ENCODE data around the gene NUBPL. TPM values are rescaled to one million over a fixed set of nuclear protein-coding genes. Genes with fewer than 3 reads are reported as not detected.

Gene NUBPL
- total RNA-seq, 1 donor from 2014 or later = 19.5 TPM

- Mint-ChIP-seq H3K9me3 (ENCODE audit: low read depth) (no peaks in the 10 kb centered on the region), H3K27me3 (peaks cover 3% of the 10 kb centered on the region), H3K4me1 (ENCODE audit: low read depth) (no peaks in the 10 kb centered on the region), H3K27ac (no peak overlapping the region), H3K36me3 (ENCODE audit: insufficient read depth) (no peaks in the 10 kb centered on the region), H3K4me3 (ENCODE audit: low read depth) (no peak overlapping the region)
- DNase-seq (ENCODE audit: low spot score, unreplicated experiment) = no peak
- TF ChIP-seq, protein P1, sequence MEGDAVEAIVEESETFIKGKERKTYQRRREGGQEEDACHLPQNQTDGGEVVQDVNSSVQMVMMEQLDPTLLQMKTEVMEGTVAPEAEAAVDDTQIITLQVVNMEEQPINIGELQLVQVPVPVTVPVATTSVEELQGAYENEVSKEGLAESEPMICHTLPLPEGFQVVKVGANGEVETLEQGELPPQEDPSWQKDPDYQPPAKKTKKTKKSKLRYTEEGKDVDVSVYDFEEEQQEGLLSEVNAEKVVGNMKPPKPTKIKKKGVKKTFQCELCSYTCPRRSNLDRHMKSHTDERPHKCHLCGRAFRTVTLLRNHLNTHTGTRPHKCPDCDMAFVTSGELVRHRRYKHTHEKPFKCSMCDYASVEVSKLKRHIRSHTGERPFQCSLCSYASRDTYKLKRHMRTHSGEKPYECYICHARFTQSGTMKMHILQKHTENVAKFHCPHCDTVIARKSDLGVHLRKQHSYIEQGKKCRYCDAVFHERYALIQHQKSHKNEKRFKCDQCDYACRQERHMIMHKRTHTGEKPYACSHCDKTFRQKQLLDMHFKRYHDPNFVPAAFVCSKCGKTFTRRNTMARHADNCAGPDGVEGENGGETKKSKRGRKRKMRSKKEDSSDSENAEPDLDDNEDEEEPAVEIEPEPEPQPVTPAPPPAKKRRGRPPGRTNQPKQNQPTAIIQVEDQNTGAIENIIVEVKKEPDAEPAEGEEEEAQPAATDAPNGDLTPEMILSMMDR (IDR thresholded peaks at IDR 0.05; ENCODE audit: unreplicated experiment) = no peak
Observed at GRCh38 chr14:31536201-31536960, 24.8 kb upstream of the NUBPL start.

DNA sequence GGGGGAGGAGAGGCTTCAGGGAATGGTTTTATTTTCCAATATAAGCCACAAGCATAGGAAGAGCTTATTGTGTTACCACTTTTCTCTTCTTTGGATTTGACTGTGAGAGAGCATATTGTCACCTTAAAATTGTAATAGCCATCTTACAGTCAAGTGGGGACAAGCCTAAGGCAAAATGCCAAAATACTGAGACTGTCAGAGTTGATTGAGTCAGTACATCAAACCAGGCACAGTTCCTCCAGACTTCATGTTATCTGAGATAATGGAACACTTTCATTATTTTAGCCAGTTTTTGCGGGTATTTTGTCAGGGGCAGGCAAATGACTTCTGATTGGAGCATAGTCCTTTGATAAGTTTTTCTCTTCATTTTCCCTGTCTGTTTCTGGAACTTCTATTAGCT, 19.5 kb upstream of the NUBPL start:
- TF ChIP-seq, protein P1 (IDR thresholded peaks at IDR 0.05; ENCODE audit: unreplicated experiment) = no peak
- Mint-ChIP-seq H3K9me3 (ENCODE audit: low read depth) (no peaks in the 10 kb centered on the region), H3K4me1 (ENCODE audit: low read depth) (no peaks in the 10 kb centered on the region), H3K27ac (no peak overlapping the region), H3K27me3 (peaks cover 3% of the 10 kb centered on the region), H3K4me3 (ENCODE audit: low read depth) (no peak overlapping the region), H3K36me3 (ENCODE audit: insufficient read depth) (no peaks in the 10 kb centered on the region)
- no peak for DNase-seq (ENCODE audit: low spot score, unreplicated experiment)

DNA sequence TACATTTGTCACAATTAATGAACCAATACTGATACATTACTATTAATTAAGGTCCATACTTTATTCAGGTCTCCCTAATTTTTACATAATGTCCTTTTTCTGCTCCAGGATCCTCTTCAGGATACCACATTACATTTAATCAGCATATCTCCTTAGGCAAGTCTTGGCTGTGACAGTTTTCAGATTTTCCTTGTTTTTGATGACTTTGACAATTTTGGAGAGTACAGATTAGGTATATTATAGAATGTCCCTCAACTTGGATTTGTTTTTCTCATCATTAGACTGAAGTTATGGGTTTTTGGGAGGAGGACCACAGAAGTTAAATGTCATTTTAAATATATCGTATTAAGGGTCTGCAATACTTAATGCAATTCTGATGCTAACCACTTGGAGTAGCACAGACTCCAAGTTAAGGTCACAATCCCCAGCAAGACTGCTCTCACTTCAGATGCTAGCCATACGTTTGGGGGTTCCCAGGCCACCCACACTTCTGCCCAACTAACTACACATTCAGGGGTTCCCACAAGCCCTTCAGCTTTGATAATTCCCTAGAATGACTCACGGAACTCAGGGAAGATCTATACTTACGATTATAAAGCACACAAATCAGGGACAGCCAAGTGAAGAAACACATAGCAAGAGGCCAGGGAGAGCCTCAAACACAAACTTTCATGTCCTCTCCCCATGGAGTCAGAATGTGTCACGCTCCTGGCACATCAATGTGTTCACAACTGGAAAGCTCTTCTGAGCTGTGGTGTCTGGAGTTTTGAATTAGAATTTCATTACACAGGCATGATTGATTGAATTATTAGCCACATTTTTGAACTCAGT, 17.0 kb upstream of the NUBPL start:
- Mint-ChIP-seq H3K36me3 (ENCODE audit: insufficient read depth) (no peaks in the 10 kb centered on the region), H3K4me3 (ENCODE audit: low read depth) (no peak overlapping the region), H3K27ac (no peak overlapping the region), H3K4me1 (ENCODE audit: low read depth) (no peaks in the 10 kb centered on the region), H3K27me3 (peaks cover 3% of the 10 kb centered on the region), H3K9me3 (ENCODE audit: low read depth) (peaks cover 10% of the 10 kb centered on the region)
- DNase-seq (ENCODE audit: low spot score, unreplicated experiment) = no peak
- TF ChIP-seq, protein P1 (IDR thresholded peaks at IDR 0.05; ENCODE audit: unreplicated experiment) = peak; percentile 43

- H3K27me3 Mint-ChIP-seq = peaks cover 3% of the 10 kb centered on the region
- no peaks in the 10 kb centered on the region for H3K36me3 Mint-ChIP-seq (ENCODE audit: insufficient read depth)
- no peak for DNase-seq (ENCODE audit: low spot score, unreplicated experiment)
- H3K9me3 Mint-ChIP-seq (ENCODE audit: low read depth) = peaks cover 11% of the 10 kb centered on the region
- no peak overlapping the region for H3K27ac Mint-ChIP-seq
- H3K4me1 Mint-ChIP-seq (ENCODE audit: low read depth) = no peaks in the 10 kb centered on the region
- TF ChIP-seq, protein P1 (IDR thresholded peaks at IDR 0.05; ENCODE audit: unreplicated experiment) = no peak
- no peak overlapping the region for H3K4me3 Mint-ChIP-seq (ENCODE audit: low read depth)
Observed at GRCh38 chr14:31544816-31545215, 16.4 kb upstream of the NUBPL start.

DNA sequence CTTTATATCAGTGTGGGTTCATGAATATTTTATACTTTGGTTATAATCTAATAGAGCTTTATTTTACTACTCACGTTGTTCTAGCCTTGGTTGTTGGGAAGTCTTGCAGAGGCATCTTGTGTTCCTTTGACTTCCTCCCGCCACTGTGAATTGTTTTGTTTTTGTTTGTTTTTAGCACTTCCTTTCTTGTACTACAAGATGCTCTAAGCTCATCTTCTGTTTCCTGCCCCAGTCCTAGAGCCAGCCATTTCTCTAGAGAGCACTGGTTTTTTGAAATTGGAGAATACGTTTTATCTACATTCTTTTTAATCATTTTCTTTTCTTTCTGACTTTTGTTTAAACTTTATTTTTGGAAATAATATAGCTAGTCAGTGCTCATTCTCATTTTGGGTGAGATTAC, 15.9 kb upstream of the NUBPL start:
- peaks cover 11% of the 10 kb centered on the region for H3K9me3 Mint-ChIP-seq (ENCODE audit: low read depth)
- no peak for DNase-seq (ENCODE audit: low spot score, unreplicated experiment)
- H3K27ac Mint-ChIP-seq = no peak overlapping the region
- H3K27me3 Mint-ChIP-seq = peaks cover 3% of the 10 kb centered on the region
- TF ChIP-seq, protein P1 (IDR thresholded peaks at IDR 0.05; ENCODE audit: unreplicated experiment) = no peak
- H3K4me3 Mint-ChIP-seq (ENCODE audit: low read depth) = no peak overlapping the region
- no peaks in the 10 kb centered on the region for H3K4me1 Mint-ChIP-seq (ENCODE audit: low read depth)
- no peaks in the 10 kb centered on the region for H3K36me3 Mint-ChIP-seq (ENCODE audit: insufficient read depth)

Measured in progenitor cell of endocrine pancreas (in vitro differentiated cells).